Kidney epithelial cell (primary cell): ENCODE data around the gene KSR1. TPM values are rescaled to one million over a fixed set of nuclear protein-coding genes. Genes with fewer than 3 reads are reported as not detected.

Source experiments
- DNase-seq: peaks from one replicate; pipeline ENCODE4 v3.0.0-alpha.2; 2010; ENCODE audit warnings: low read depth
- H3K27me3 ChIP-seq: 2 replicates; pipeline ENCODE4 v1.6.0; 2011; ENCODE audit warnings: low read length; ENCODE audit not compliant: control insufficient read depth, insufficient read depth
- H3K36me3 ChIP-seq: 2 replicates; pipeline ENCODE4 v1.5.1; 2011; ENCODE audit warnings: low read length; ENCODE audit not compliant: control insufficient read depth, insufficient read depth
- H3K4me3 ChIP-seq: 2 replicates; pipeline ENCODE4 v1.5.1; 2011; ENCODE audit warnings: low read depth, mild to moderate bottlenecking, control low read depth, low read length
- CTCF ChIP-seq: IDR thresholded peaks from 2 replicates; pipeline ENCODE4 v1.5.1; 2011; ENCODE audit warnings: mild to moderate bottlenecking, moderate library complexity, low read length, control low read depth, inconsistent platforms; ENCODE audit not compliant: insufficient read depth, poor library complexity, severe bottlenecking
- total RNA-seq: library from RNA; depleted of rRNA; stranded (reverse); fragments of >200 nt; gene quantifications from 2 replicates; pipeline ENCODE4 v1.2.3, GENCODE V29; 2015

Gene KSR1
- total RNA-seq, 1 donor from 2014 or later, result 11.2 TPM

DNA sequence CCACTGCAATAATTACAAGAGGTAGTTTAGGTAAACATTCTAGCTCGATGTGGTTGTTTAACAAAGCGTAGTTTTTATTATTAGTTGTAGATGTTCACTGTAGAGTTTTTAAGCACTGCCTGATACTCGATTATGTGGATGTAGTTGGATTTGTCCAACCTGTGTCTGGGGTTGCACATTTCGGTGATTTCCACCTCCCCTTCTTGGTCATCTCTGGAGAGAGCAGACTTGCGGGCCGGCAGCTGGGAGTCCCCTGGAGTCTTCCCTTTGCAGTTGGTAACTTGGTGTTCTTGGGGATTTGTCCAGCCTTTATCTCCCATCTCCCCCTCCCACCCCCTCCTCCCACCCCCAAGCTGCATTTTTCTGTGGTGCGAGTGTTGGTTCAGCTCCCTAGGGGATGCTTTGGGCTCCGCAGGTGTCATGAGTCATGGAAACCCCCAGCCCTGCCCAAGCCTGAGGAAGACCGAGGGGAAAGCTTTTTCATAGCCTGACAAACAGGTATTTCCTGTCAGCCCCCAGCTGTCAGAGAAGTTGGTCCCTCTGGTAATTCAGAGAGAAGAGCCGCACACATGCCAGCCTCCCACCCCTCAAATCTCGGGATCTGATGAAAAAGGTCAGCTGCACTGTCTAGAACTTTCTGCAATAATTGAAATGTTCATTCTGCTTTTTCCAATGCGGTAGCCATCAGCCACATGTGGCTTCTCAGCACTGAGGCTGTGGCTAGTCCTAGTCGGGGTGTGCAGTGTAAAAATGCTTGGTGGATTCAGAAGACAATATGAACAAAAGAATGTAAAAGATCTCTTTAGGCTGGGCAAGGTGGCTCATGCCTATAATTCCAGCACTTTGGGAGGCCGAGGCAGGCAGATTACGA is 50.3 kb downstream of the KSR1 start:
- Histone ChIP-seq H3K27me3 (no peaks in the 10 kb centered on the region), H3K4me3 (no peak overlapping the region), H3K36me3 (no peaks in the 10 kb centered on the region)
- TF ChIP-seq CTCF, result no peak
- no peak for DNase-seq

DNA sequence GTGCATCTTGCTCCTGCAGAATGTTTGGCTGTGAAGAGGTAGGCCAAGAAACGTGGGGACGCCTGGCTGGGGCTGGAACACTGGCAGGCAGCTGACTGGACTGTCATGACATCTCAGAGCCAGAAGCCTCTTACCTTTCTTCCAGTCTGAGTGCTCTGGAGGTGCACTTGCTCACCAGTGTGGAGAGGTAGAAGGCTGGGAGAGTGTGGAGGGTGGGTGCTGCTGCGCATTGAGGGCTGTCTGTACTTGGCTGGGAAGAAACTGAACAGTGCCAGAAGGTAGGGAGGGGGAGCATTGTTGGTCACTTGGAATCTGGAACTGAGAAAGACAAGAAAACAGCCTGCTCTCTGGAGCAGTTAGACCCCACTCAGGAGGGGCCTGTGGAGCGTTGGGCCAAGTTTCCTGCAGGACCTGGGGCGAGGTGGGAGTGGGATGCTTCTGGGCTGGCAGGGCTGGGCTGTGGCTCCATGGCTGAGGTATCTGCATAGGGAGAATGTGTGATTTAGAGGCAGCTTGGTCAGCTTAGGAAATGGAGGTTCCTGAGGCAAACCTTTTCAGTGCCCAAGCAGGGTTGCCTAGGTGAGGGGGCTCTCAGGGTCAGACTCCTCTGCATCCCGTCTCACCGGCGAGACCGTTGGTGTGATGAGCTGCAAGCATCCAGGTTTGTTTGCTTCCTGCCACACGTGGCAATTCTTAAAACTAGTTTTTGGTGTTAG is 55.1 kb downstream of the KSR1 start:
- no peaks in the 10 kb centered on the region for H3K27me3 ChIP-seq

GRCh38 chr17:27512031-27512430 is 55.8 kb downstream of the KSR1 start:
- H3K36me3 ChIP-seq, result no peaks in the 10 kb centered on the region
- TF ChIP-seq CTCF, result no peak
- H3K4me3 ChIP-seq, result no peak overlapping the region
- DNase-seq, result no peak
- H3K27me3 ChIP-seq, result no peaks in the 10 kb centered on the region

More for the DNA sequence above, 55.1 kb downstream of the KSR1 start:
- DNase-seq, result no peak
- no peak for TF ChIP-seq CTCF
- H3K36me3 ChIP-seq, result no peaks in the 10 kb centered on the region
- H3K4me3 ChIP-seq, result no peak overlapping the region

DNA sequence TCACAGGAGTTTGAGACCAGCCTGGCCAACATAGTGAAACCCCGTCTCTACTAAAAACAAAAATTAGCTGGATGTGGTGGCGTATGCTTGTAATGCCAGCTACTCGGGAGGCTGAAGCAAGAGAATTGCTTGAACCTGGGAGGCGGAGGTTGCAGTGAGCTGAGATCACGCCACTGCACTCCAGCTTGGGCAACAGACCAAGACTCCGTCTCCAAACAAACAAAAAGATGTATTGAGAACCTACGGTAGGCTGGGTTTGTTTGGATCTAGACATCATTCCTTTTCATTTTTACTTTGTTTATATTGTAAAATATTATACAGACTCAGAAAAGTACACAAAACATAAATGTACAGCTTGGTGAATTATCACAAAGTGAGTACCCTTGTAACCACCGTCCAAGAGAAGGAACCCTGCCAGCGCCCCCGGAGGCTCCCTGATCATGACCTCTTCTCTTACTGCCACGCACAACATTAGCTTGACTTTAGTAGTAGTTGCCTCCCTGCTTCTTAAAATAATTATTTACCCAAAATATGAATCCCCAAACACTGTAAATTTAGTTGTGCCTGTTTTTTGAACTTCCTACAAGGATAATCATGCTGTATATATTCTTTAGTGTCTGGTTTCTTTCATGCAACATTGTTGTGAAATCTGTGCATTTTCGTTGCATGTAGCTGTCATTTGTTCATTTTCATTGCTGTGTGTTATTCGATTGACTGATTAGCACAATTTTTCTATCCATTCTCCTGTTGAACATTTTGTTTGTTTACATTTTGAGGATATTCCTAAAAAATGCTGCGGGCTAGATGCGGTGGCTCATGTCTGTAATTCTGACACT is 56.5 kb downstream of the KSR1 start:
- TF ChIP-seq CTCF, result no peak
- H3K4me3 ChIP-seq, result no peak overlapping the region
- H3K27me3 ChIP-seq, result no peaks in the 10 kb centered on the region
- H3K36me3 ChIP-seq, result no peaks in the 10 kb centered on the region
- DNase-seq, result no peak

- Histone ChIP-seq H3K36me3 (no peaks in the 10 kb centered on the region), H3K27me3 (no peaks in the 10 kb centered on the region), H3K4me3 (no peak overlapping the region)
- DNase-seq, result no peak
- no peak for TF ChIP-seq CTCF
Observed at GRCh38 chr17:27513849-27514248, 57.6 kb downstream of the KSR1 start.
